ENCODE data around the gene TTC9C. TPM values are rescaled to one million over a fixed set of nuclear protein-coding genes. Genes with fewer than 3 reads are reported as not detected.

Gene TTC9C
- total and polyA plus RNA-seq, 2 of the 13 experiments (the other 11 are each of a cell fraction or from before 2014, with no cell fraction given): 28.0 to 36.4 TPM

GRCh38 chr11:62726915-62727164 lies 1.4 kb upstream of the TTC9C start (continued):
- no peak for TF ChIP-seq ZNF362 (CRISPR knock-in tag; IDR thresholded peaks at IDR 0.05; ENCODE audit: borderline replicate concordance)
- no peak for TF ChIP-seq KAT2B (IDR thresholded peaks at IDR 0.05; ENCODE audit: borderline replicate concordance, low read depth, low read length)
- TF ChIP-seq MBD4 (IDR thresholded peaks at IDR 0.05; ENCODE audit: borderline replicate concordance, low read length): no peak
- TF ChIP-seq ZFP36L1 (CRISPR knock-in tag; IDR thresholded peaks at IDR 0.05): no peak
- TF ChIP-seq MAZ (IDR thresholded peaks at IDR 0.05; ENCODE audit: borderline replicate concordance, low read depth, low read length): 0 out of 2 replicates have a peak, but pooled peaks have one; percentile 56
- no peak for TF ChIP-seq MAZ (CRISPR knock-in tag; IDR thresholded peaks at IDR 0.05; ENCODE audit: low read depth)
- TF ChIP-seq RNF2 (conservative IDR thresholded peaks at IDR 0.05; ENCODE audit: low read depth): no peak
- no peak for TF ChIP-seq DMAP1 (CRISPR knock-in tag; IDR thresholded peaks at IDR 0.05)
- no peak for TF ChIP-seq SMAD3 (CRISPR knock-in tag; IDR thresholded peaks at IDR 0.05)
- TF ChIP-seq ZNF614 (CRISPR knock-in tag; IDR thresholded peaks at IDR 0.05; ENCODE audit: borderline replicate concordance): no peak
- no peak for TF ChIP-seq ATF6 (CRISPR knock-in tag; conservative IDR thresholded peaks at IDR 0.05)
- no peak for TF ChIP-seq ZNF513 (CRISPR knock-in tag; conservative IDR thresholded peaks at IDR 0.05)
- TF ChIP-seq TBX2 (CRISPR knock-in tag; IDR thresholded peaks at IDR 0.05; ENCODE audit: borderline replicate concordance): no peak
- TF ChIP-seq ZNF282 (IDR thresholded peaks at IDR 0.05; ENCODE audit: partially characterized antibody): no peak
- no peak for TF ChIP-seq AGO2 (optimal IDR thresholded peaks at IDR 0.05; ENCODE audit: low read depth, low read length)
- peak; percentile 77; the same call in 1 of the 2 replicates for TF ChIP-seq ZNF263 (CRISPR knock-in tag; IDR thresholded peaks at IDR 0.05)
- no peak for TF ChIP-seq ZMYM4 (CRISPR knock-in tag; IDR thresholded peaks at IDR 0.05)
- TF ChIP-seq RORA (CRISPR knock-in tag; IDR thresholded peaks at IDR 0.05): no peak
- TF ChIP-seq ZBTB43 (CRISPR knock-in tag; conservative IDR thresholded peaks at IDR 0.05): no peak
- TF ChIP-seq FOXJ3 (CRISPR knock-in tag; IDR thresholded peaks at IDR 0.05; ENCODE audit: borderline replicate concordance): no peak
- TF ChIP-seq ZKSCAN1 (IDR thresholded peaks at IDR 0.05; ENCODE audit: low read length): no peak
- no peak for TF ChIP-seq SATB2 (CRISPR knock-in tag; IDR thresholded peaks at IDR 0.05)
- TF ChIP-seq GLMP (CRISPR knock-in tag; IDR thresholded peaks at IDR 0.05; ENCODE audit: borderline replicate concordance): no peak
- TF ChIP-seq YY1 (IDR thresholded peaks at IDR 0.05; ENCODE audit: insufficient read depth, insufficient replicate concordance, low read depth, low read length): peak; percentile 31
- no peak for TF ChIP-seq TBL1XR1 (IDR thresholded peaks at IDR 0.05; ENCODE audit: borderline replicate concordance, low read length, partially characterized antibody)
- no peak for TF ChIP-seq STAG1 (CRISPR knock-in tag; IDR thresholded peaks at IDR 0.05)
- peak; percentile 25; the same call in 1 of the 2 replicates for TF ChIP-seq GLI4 (CRISPR knock-in tag; IDR thresholded peaks at IDR 0.05; ENCODE audit: borderline replicate concordance)
